NK-92 treated with Interleukin-12 subunit alpha and Interleukin-12 subunit beta, amount 100 ng/mL, for 24 hours (cell line): Measurements from ENCODE around the gene LRBA.
"Not testable (repeated sequence)": the region's sequence is repeated elsewhere in the genome, so short reads cannot be mapped to it uniquely, and the experiment has no call there.

Experiments
- DNase-seq: peaks from one replicate; lab custom pipeline; 2025; lab: John Stamatoyannopoulos, UW

LRBA gene

DNA sequence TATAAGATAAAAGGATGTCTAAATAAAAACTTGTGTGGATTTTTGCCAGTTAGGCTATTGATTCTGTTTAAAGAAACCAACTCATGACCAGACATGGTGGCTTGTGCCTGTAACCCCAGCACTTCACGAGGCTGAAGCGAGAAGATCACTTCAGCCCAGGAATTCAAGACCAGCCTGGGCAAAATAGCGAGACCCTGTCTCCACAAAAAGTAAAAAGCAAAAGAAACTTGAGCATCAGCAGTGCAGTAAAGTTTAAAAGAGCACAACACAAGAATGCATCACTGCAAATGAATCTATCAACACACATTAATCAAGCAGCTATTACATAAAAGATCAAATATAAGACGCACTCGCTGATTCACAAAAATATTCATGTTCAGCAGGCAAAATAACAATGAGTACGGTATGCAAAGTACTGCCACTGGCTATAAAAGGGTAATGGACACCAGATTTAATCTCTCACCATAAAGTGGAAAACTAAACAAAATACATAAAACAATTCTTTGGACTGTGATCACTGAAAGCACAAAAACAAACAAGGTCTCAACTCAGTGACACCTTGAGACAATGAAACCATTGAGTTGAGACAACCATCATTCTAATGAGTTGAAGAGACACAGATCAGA is 41.3 kb downstream of the LRBA start:
- no peak for DNase-seq

DNA sequence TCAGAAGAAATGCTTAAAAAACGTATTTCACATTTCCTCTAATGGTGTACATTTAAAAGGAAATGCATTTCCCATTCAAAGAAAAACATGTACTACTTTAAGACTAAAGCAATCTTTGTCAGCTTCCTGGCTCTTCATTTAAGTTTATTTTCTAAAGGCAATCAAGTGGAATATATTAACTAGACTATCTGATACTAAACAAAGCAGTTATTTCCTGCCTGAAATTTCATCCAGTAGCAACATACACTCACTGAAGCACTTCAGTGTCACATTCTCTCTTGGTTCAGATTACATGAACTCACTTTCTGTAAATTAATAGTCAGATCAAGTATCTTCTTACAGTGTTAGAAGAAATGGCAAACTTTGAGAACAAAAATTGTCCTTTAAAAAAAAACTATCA is 42.5 kb downstream of the LRBA start:
- no peak for DNase-seq

DNA sequence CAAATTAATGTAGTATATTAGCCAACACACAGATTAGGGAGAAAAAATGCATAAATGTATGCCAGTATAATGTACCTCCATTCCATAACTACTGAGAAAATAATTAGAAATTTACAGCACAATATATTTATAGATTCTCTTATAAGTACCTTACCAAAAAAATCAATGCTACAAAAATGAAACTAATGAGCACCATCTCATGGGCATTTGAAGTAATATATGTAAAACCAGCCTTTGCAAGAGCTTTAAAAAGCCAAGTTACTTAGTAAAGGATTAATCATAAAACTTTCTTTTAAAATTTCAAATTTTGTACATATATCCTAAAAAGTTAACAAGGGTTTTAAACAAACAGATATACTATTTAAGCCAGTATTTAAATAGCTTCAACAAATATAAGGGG is 43.2 kb downstream of the LRBA start:
- no peak for DNase-seq

DNA sequence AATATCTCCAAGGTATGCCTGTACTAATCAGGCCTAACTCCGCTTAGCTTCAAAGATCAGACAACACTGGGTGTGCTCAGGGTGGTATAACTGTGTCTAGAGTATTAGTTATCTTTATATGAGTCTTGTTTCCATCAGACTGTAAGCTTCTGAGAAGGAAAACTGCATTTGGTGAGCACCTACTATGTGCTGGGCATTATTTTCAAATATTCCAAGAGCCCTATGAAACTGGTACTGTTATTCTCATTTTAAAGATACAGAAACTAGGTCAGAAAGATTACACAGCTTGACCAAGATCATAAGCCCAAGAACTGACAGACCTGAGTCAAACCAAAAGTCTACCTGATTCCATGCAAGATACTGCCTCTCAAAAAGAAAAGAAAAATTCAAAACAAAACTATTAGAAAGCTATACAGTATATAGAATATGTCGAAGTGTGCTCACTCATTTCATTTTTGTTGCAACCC is 44.4 kb downstream of the LRBA start:
- DNase-seq, result no peak

DNA sequence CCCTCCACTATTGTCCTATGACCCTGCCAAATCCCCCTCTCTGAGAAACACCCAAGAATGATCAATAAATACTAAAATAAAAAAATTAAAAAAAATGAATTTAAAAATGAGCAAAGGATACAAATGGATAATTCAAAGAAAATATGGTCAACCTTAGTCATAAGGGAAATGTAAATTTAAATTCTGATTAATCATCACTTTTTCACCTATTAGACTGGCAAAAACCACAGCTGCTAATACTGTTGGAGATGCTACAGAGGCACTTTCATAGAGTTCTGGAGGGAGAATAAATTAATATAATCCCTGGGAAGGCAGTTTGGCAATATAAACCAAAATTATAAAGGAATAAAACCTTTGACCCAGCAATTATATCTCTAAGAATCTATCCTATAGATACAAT is 50.3 kb downstream of the LRBA start:
- DNase-seq, result no peak

DNA sequence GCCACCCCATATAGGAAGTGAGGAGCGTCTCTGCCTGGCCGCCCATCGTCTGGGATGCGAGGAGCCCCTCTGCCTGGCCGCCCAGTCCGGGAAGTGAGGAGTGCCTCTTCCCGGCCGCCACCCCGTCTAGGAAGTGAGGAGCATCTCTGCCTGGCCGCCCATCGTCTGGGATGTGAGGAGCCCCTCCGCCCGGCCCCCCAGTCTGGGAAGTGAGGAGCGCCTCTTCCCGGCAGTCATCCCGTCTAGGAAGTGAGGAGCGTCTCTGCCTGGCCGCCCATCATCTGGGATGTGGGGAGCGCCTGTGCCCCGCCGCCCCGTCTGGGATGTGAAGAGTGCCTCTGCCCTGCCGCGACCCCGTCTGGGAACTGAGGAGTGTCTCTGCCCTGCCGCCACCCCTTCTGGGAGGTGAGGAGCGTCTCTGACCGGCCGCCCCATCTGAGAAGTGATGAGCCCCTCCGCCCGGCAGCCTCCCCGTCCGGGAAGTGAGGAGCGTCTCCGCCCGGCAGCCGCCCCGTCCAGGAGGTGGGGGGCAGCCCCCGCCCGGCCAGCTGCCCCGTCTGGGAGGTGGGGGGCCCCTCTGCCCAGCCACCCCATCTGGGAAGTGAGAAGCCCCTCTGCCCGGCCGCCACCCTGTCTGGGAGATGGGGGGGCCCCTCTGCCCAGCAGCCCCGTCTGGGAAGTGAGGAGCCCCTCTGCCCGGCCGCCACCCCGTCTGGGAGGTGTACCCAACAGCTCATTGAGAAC is 51.3 kb downstream of the LRBA start:
- not testable (repeated sequence) for DNase-seq

DNA sequence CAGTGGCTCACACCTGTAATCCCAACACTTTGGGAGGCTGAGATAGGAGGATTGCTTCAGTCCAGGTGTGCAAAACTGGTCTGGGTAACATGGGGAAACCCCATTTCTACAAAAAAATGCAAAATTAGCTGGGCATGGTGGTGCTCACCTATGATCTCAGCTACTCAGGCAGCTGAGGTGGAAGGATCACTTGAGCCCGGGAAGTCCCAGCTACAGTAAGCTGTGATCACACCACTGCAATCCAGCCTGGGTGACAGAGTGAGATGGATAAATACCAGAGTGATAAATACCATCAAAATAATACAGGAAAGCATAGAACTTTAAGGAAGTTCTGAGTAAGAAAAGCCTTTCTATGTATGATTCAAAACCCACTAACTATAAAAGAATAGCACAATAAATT is 52.8 kb downstream of the LRBA start:
- peak; percentile 15 for DNase-seq

DNA sequence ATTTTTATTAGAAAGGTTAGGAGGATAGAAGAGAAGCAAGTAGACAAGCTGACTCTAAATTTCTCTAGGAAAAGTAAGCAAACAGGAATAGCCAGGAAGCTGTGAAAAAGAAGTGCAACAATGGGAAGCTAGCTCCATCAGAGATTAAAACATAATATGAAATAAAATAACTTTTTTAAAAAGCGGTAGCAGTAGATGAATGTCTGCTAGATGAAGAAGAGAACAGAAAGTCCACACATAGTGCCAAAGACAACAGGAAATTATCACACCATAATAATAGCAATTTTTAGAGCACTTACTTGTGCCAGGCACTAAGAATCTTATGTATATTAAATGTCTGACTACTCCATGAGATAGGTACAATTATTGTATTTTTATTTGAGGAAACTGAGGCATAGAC is 53.5 kb downstream of the LRBA start:
- DNase-seq, result no peak

DNA sequence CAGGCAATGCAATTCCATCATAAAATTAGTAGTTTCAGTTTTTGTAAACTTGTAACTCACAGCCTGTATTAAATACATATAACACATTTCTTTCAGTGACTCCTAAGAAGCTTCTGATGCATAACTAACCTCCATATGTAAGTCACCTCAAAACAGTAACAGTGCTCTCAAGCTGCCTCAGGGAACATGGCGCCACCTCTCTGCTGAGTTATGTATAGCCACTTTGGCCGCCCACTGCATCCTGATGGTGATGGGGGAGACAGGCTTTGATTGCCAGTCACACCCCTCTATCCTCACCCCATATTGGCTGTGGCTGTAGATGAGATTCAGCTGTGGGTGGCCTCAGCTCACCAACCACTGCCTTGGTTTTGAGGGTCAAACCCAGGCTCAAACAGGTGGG is 54.3 kb downstream of the LRBA start:
- peak; percentile 15 for DNase-seq

DNA sequence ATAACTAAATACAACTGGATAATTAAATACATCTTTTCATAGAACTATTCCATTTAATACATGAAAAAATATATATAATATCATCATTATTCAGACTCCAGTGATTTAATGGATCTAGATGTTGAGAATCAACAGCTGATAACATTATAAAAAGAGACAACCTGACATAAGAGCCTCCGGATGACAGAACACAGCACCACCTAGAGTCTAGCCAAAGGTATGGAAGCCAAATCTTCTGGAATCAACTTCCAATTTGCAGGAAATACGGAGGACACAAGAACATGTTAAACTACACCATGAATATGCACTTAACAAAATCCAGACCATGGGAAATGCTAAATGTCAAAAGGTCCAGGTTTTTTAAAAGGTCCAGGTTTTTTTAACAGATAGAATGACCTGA is 55.0 kb downstream of the LRBA start:
- no peak for DNase-seq

DNA sequence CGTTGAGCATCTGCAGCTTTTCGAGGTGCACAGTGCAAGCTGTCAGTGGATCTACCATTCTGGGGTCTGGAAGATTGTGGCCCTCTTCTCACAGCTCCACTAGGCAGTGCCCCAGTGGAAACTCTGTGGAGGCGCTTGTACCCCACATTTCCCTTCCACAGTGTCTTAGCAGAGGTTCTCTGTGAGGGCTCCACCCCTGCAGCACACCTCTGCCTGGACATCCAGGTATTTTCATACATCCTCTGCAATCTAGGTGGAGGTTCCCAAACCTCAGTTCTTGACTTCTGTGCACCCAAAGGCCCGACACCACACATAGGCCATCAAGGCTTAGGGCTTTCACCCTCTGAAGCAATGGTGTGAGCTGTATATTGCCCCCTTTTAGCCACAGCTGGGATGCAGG is 57.1 kb downstream of the LRBA start:
- DNase-seq, result not testable (repeated sequence)

DNA sequence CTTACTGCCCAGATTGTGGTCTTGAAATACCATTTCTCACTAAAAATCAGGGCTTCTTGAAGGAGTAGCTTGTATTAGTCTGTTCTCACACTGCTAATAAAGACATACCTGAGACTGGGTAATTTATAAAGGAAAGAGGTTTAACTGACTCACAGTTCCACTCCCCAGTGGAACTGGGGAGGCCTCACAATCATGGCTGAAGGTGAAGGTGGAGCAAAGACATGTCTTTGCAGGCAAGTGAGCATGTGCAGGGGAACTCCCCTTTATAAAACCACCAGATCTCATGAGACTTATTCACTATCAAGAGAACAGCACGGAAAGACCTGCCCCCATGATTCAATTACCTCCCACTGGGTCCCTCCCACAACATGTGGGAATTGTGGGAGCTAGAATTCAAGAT is 58.0 kb downstream of the LRBA start:
- DNase-seq, result not testable (repeated sequence)

DNA sequence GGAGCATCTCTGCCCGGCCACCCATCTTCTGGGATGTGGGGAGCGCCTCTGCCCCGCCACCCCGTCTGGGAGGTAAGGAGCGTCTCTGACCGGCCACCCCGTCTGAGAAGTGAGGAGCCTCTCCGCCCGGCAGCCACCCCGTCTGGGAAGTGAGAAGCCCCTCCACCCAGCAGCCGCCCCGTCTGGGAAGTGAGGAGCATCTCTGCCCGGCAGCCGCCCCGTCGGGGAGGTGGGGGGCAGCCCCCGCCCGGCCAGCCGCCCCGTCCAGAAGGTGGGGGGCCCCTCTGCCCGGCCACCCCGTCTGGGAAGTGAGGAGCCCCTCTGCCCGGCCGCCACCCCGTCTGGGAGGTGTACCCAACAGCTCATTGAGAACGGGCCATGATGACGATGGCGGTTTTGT is 61.2 kb downstream of the LRBA start:
- not testable (repeated sequence) for DNase-seq

DNA sequence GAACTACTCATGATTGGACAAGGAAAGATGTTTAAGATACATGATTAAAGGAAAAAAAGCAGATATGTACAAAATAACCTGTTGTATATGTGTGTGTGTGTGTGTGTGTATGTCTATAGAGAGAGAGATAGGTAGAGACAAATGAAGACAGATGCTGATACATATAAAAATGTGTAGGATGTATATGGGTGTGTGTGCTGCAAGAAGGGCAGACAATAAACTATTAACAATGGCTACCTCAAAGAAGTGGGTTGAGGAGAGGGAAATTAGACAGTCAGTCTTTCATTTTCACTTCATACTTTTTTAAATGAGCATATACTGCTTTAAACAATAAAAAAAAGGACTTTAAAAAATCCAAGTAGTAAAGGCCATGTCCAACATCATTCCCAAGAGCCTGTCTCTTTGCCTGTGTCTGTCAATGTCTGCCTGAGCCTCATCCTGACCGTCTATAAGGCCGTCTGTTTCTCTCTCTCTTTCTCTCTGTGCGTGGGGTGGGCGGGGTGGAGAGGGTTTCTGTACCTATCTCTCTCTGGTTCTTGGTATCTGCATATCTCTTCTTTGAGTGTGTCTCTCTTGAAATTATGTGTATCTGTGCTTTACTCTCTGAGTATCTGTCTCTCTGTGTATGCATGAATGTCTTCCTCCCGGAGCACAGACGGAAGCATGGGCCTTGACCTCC is 62.8 kb downstream of the LRBA start:
- no peak for DNase-seq

DNA sequence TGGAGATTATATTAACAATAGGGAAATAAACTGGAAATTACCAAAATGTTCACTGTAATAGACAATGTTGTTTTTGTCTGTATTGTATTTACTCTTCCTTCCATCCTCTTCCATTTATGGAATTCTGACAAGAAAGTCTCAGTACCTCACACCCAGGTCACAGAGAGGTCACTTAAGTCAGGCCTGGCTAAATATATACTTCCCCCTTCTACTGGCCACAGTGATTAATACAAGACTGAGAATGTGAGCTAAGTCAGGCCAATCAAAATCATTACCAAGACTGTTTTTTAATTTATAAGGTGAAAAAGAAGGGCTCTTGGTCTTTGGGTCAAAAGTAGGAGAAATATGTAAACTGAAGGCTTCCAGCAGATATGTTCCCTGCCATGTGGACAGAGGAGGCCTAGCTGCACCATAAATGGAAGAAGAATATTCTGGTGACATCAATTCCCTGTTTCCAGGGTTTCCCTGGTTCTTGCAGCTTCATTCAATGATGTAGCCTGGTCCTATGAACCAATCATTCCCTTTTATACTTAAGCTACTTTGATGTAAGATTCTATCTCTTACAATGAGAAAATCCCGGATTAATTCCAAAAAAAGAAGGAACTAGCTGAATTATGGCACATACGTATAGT is 64.3 kb downstream of the LRBA start:
- DNase-seq, result no peak

DNA sequence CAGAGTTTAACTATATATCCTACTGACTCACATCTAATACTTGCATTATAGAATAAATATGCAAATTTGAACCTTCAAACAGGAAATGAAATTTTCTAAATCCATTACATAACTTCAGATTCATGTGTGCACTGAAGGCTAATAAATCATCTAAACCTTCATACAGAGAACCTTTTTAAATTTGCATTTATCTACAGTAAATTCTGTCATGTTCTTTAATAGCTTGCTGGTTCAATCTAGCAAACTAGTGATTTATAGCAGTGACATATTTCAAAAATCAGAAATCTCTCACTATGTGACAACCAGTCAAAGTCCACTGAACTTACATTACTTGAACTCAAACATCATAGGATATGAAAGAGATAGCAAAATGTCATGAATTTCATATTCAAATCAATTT is 65.1 kb downstream of the LRBA start:
- DNase-seq, result no peak

DNA sequence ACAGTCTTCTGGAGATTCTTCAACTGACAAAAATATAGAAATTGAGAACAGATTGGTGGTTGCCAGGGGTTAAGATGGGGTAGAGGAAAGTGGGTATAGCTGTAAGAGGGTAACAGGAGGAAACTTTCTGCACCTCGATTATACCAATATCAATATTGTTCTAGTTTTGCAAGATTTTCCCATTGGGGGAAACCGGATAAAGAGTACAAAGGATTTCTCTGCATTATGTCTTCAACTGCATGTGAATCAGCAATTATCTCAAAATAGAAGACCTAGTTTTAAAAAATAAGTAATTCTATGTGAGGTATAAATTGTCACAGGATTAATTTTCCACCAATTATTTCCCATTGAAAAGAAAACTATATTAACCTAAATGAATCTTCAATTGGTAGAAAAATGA is 65.7 kb downstream of the LRBA start:
- no peak for DNase-seq

DNA sequence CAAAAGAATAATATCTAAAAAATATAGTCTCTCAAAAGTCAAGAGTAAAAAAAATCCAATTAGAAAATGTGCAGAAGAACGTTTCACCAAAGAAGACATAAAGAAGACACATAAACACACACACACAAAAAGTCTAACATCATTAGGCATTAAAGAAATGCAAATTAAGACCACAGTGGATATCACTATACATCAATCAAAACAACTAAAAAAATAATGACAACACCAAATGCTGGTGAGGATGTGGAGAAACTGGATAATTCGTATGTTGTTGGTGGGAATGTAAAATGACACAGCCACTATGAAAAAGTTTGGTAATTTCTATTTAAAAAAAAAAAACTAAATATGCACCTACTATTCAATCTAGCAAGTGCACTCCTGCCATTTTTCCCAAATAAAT is 66.4 kb downstream of the LRBA start:
- no peak for DNase-seq

DNA sequence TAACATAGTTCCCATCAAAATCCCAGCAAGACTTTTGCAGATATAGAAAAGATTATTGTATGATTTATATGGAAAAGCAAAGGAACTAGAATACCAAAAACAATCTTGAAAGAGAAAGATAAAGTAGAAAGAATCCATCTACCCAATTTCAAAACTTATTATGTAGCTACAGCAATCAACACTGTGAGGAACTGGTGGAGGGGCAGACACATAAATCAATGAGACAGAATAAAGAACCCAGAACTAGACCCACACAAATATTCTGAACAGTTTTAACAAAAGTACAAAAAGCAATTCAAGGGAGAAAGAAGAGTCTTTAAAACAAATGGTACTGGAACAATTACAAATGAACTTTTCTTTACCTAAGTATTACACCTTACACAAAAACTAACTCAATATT is 67.0 kb downstream of the LRBA start:
- no peak for DNase-seq

DNA sequence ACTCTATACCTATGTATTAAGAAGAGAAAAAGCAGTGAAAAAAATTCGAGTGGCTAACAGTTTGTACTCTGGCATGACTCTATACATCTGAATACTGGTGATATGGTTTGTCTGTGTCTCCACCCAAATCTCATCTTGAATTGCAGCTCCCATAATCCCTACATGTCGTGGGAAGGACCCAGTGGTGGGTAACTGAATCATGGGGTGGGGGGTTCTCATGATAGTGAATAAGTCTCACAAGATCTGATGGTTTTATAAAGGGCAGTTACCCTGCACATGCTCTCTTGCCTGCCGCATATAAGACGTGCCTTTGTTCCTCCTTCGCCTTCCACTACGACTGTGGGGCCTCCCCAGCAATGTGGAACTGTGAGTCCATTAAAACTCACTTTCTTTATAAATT is 70.4 kb downstream of the LRBA start:
- DNase-seq, result no peak

DNA sequence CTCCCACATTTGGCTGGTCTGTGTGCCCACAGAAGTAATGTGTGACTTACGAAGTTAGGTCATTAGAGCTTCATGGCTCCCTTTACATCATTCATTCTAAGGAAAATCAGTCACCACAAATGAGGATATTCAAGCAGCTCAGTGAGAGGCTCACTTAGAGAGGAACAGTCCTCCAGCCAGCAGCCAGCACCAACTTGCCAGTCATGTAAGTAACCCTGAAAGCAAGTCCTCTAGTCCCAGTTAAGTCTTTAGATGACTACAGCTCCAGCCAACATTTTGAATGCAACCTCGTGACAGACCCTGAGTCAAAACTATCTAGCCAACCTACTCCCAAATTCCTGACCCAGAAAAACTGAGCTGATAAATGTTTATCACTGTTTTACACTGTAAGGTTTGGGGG is 71.3 kb downstream of the LRBA start:
- DNase-seq, result no peak

DNA sequence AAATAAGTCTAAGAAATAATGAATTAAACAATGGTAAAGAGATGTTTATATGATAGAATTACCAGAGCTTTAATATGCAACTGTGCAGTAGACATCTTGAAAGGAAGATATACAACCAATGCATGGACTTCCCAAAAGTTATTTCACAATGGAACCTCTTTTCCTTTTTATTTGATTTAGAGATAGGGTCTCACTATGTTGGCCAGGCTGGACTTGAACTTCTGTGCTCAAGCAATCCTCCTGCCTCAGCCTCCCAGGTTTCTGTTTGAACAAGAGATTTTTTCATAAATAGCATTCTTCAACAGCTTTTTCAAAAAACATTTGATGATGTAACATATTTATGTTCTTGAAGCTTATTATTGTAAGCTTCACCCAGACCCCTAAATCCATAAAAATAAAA is 72.0 kb downstream of the LRBA start:
- DNase-seq, result no peak

DNA sequence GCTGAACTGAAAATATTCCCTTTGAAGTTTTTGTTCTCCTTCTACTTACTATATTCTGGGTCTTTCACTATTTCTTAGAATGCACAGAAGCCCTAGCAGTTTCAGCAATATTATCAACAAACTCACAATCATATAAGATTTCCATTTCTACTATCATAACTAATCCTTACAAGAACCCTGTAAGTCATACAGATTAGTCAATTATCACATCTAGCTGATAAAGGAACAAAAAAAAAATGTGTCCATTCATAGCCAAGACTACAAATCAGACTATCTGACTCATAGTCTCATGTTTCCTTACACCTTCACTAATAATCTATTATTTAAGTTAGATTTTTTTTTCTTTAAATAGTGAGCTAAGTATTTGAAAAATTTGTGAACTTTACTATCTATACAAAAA is 72.5 kb downstream of the LRBA start:
- DNase-seq, result no peak
